HG03558 (cell line): Measurements from ENCODE around the gene FRMPD3.

ENCODE experiments used
- ATAC-seq: cut with Tn5 transposase; IDR thresholded peaks from one replicate; pipeline ENCODE4 v1.9.1; 2021; ENCODE audit warnings: moderate number of reproducible peaks; ENCODE audit not compliant: unreplicated experiment; ENCODE audit errors: extremely low read depth

FRMPD3 gene

DNA sequence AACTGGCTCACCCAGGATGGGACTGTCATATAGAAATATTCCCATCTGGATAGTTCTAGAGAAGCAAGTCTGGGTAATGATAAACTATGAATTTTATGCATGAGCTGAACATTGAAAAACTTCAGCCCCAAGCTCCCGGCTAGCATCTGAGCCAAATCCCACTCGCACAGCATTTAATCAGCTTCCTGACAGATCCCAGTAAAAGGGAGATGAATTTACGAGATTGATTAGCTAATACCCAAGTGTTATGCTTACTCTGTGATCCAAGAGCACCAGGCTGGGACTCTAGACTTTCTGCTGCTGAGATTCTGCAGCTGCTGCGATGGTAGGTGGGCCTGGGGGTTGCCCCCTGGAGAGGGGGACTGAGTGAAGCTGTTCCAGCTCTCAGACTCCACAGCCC lies 28.0 kb downstream of the FRMPD3 start:
- ATAC-seq = no peak

DNA sequence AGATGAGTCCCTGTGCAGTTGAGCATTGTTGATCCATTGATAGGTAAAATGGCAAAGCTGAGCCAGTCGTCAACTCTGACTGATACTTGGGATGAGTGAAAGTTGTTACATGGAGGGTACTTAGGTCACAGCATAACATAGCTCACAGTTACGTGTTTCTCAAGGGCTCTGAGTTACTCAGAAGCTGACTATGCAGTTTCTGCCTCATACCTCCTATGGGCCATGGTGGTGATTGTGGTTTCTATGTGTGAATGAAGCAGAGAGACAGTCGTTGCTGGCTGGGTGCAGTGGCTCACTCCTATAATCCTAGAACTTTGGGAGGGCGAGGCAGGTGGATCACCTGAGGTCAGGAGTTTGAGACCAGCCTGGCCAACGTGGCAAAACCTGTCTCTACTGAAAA lies 30.8 kb downstream of the FRMPD3 start:
- no peak for ATAC-seq

DNA sequence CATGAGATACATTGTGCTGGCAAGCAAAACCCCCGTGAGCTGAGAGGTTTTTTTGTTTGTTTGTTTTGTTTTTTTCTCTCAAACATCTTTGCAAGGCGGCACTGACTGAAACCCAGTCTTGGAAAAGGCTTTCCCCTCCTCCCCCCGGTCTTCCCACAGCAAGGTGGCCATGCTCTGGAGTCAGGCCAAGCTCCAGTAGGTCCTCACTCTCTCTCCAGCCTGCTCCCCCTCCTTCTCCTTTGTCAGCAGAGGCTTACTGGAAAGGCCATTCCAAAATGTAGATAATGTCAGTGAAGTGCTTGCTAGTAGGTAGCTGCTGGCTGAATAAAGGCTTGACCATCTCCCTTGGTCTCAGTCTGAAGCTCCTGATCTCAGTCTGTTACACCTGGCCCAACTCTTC lies 32.6 kb downstream of the FRMPD3 start:
- ATAC-seq = no peak

- no peak for ATAC-seq
These were observed 34.7 kb downstream of the FRMPD3 start for GRCh38 chrX:107484002-107484726.

GRCh38 chrX:107485013-107485412 lies 35.6 kb downstream of the FRMPD3 start:
- no peak for ATAC-seq

- no peak for ATAC-seq
These were observed 43.7 kb downstream of the FRMPD3 start for GRCh38 chrX:107493141-107493540.

- ATAC-seq = no peak
These were observed 47.3 kb downstream of the FRMPD3 start for GRCh38 chrX:107496786-107497185.
